Esophagus squamous epithelium (tissue), 5 donors: ENCODE data around the gene NSRP1. TPM values are rescaled to one million over a fixed set of nuclear protein-coding genes. Genes with fewer than 3 reads are reported as not detected.

ENCODE experiments used
- DNase-seq: peaks from one replicate; lab custom pipeline; 2025; lab: John Stamatoyannopoulos, UW
- H3K27ac ChIP-seq, 4 donors: fragments of 200-600 bp; sonication (generic); one replicate each; pipeline ENCODE4 v1.5.1; 2016 to 2019; ENCODE audit warnings: mild to moderate bottlenecking in 1 of 4
- H3K27me3 ChIP-seq, 4 donors: fragments of 200-600 bp; sonication (generic); 1 replicate in 3 of 4; 2 replicates in 1 of 4; pipeline versions ENCODE4 v1.5.1 to v1.6.0; 2017 to 2021; ENCODE audit warnings: antibody characterized with exemption in 1 of 4
- H3K36me3 ChIP-seq, 3 donors: fragments of 200-600 bp; sonication (generic); one replicate each; pipeline ENCODE4 v1.5.1; 2016 to 2019
- H3K4me1 ChIP-seq, 3 donors: fragments of 200-600 bp; sonication (generic); one replicate each; pipeline ENCODE4 v1.5.1; 2017 to 2019
- H3K4me3 ChIP-seq, 4 donors: fragments of 200-600 bp; sonication (generic); 1 replicate in 3 of 4; 2 replicates in 1 of 4; pipeline ENCODE4 v1.5.1; 2016 to 2019; ENCODE audit warnings: mild to moderate bottlenecking in 2 of 4, moderate library complexity in 1 of 4
- H3K9me3 ChIP-seq, 3 donors: fragments of 200-600 bp; sonication (generic); one replicate each; pipeline ENCODE4 v1.5.1; 2016 to 2019
- CTCF ChIP-seq, 6 experiments: fragments of 450-650 bp in 4 of 6; fragments of 200-600 bp in 2 of 6; sonication (generic) in 2 of 6; IDR thresholded peaks; one replicate each; pipeline ENCODE4 v1.5.1; 2016 to 2019; ENCODE audit warnings: antibody characterized with exemption in 6 of 6, mild to moderate bottlenecking in 4 of 6, moderate library complexity in 4 of 6
- POLR2A ChIP-seq, 4 donors: fragments of 450-650 bp; IDR thresholded peaks; one replicate each; pipeline ENCODE4 v1.6.1; 2017; ENCODE audit warnings: antibody characterized with exemption in 4 of 4, mild to moderate bottlenecking in 4 of 4, moderate library complexity in 3 of 4
- WGBS, 2 donors: methylation state at CpG; one replicate each; pipeline ENCODE4 v1.1.5; 2018; 5-methylcytosine and 5-hydroxymethylcytosine counted together
- intact Hi-C: fragments of 100-400 bp; cut with DNase I; formaldehyde crosslinking; loops from one replicate; pipeline ENCODE4 v1.15.0; 2022
- total RNA-seq, 4 donors: library from RNA; depleted of rRNA; stranded (reverse); fragments of >200 nt; gene quantifications; one replicate each; pipeline ENCODE4 v1.1.0, GENCODE V29; 2016
- donor health status: DM: yes; HTN: yes; CAD: no.

NSRP1 gene
- total RNA-seq, 4 donors from 2014 or later = 12.9 to 28.6 (median 21.8) TPM

- no peak for DNase-seq
- intact Hi-C loops = no loop called here
- H3K27me3 ChIP-seq = peaks cover 0 to 12% (median 0%) of the 10 kb centered on the region in 4 donors
These were observed 93.3 kb downstream of the NSRP1 start for GRCh38 chr17:30209930-30210329.

GRCh38 chr17:30210366-30210765 is 93.8 kb downstream of the NSRP1 start:
- H3K4me1 ChIP-seq = no peaks in the 10 kb centered on the region
- TF ChIP-seq CTCF (IDR thresholded peaks at IDR 0.05) (no peak), POLR2A (IDR thresholded peaks at IDR 0.05) (no peak)
- intact Hi-C loops = no loop called here
- no peak overlapping the region for H3K27ac ChIP-seq
- WGBS, 2 donors = 89 to 100% methylated on average over 1 to 5 of the region's 11 CpGs
- no peaks in the 10 kb centered on the region for H3K9me3 ChIP-seq
- DNase-seq = no peak
- H3K36me3 ChIP-seq = peaks cover 0 to 3% (median 0%) of the 10 kb centered on the region in 3 donors
- H3K27me3 ChIP-seq = peaks cover 0 to 8% (median 0%) of the 10 kb centered on the region in 4 donors
- H3K4me3 ChIP-seq = no peak overlapping the region

More at GRCh38 chr17:30209930-30210329, 93.3 kb downstream of the NSRP1 start:
- Histone ChIP-seq H3K4me1 (no peaks in the 10 kb centered on the region), H3K9me3 (no peaks in the 10 kb centered on the region), H3K36me3 (peaks cover 0 to 3% (median 0%) of the 10 kb centered on the region in 3 donors), H3K27ac (no peak overlapping the region), H3K4me3 (no peak overlapping the region)
- WGBS, 2 donors = 88 to 97% methylated on average over 7 of the region's 7 CpGs
- TF ChIP-seq CTCF (IDR thresholded peaks at IDR 0.05) (no peak), POLR2A (IDR thresholded peaks at IDR 0.05) (no peak)

- Histone ChIP-seq H3K27me3 (peaks cover 0 to 3% (median 0%) of the 10 kb centered on the region in 4 donors), H3K27ac (no peak overlapping the region), H3K36me3 (peaks cover 0 to 3% (median 0%) of the 10 kb centered on the region in 3 donors), H3K4me3 (no peak overlapping the region), H3K4me1 (no peaks in the 10 kb centered on the region), H3K9me3 (no peaks in the 10 kb centered on the region)
- intact Hi-C loops = no loop called here
- 83 to 97% methylated on average over 2 to 8 of the region's 10 CpGs for WGBS, 2 donors
- no peak for DNase-seq
- TF ChIP-seq POLR2A (IDR thresholded peaks at IDR 0.05) (no peak), CTCF (IDR thresholded peaks at IDR 0.05) (no peak)
These were observed 94.3 kb downstream of the NSRP1 start for GRCh38 chr17:30210901-30211300.

GRCh38 chr17:30211371-30211770 is 94.8 kb downstream of the NSRP1 start:
- TF ChIP-seq CTCF (IDR thresholded peaks at IDR 0.05) (no peak), POLR2A (IDR thresholded peaks at IDR 0.05) (no peak)
- intact Hi-C loops = no loop called here
- H3K36me3 ChIP-seq = peaks cover 0 to 3% (median 0%) of the 10 kb centered on the region in 3 donors
- H3K27ac ChIP-seq = no peak overlapping the region
- 87 to 96% methylated on average over 5 to 6 of the region's 6 CpGs for WGBS, 2 donors
- no peaks in the 10 kb centered on the region for H3K9me3 ChIP-seq
- no peak overlapping the region for H3K4me3 ChIP-seq
- DNase-seq = no peak
- no peaks in the 10 kb centered on the region for H3K4me1 ChIP-seq
- no peaks in the 10 kb centered on the region for H3K27me3 ChIP-seq

GRCh38 chr17:30212750-30213149 is 96.1 kb downstream of the NSRP1 start:
- Histone ChIP-seq H3K27me3 (no peaks in the 10 kb centered on the region), H3K9me3 (no peaks in the 10 kb centered on the region), H3K36me3 (peaks cover 0 to 6% (median 0%) of the 10 kb centered on the region in 3 donors), H3K27ac (no peak overlapping the region), H3K4me1 (no peaks in the 10 kb centered on the region), H3K4me3 (no peak overlapping the region)
- WGBS, 2 donors = 73 to 94% methylated on average over 4 to 9 of the region's 11 CpGs
- no peak for DNase-seq
- TF ChIP-seq POLR2A (IDR thresholded peaks at IDR 0.05) (no peak), CTCF (IDR thresholded peaks at IDR 0.05) (no peak)
- intact Hi-C loops = no loop called here
